ENCODE data around the gene SNU13. TPM values are rescaled to one million over a fixed set of nuclear protein-coding genes. Genes with fewer than 3 reads are reported as not detected.
"Not testable (repeated sequence)": the region's sequence is repeated elsewhere in the genome, so short reads cannot be mapped to it uniquely, and the experiment has no call there.

Gene SNU13
- total RNA-seq = 177 and 181 TPM in 2 replicates

DNA sequence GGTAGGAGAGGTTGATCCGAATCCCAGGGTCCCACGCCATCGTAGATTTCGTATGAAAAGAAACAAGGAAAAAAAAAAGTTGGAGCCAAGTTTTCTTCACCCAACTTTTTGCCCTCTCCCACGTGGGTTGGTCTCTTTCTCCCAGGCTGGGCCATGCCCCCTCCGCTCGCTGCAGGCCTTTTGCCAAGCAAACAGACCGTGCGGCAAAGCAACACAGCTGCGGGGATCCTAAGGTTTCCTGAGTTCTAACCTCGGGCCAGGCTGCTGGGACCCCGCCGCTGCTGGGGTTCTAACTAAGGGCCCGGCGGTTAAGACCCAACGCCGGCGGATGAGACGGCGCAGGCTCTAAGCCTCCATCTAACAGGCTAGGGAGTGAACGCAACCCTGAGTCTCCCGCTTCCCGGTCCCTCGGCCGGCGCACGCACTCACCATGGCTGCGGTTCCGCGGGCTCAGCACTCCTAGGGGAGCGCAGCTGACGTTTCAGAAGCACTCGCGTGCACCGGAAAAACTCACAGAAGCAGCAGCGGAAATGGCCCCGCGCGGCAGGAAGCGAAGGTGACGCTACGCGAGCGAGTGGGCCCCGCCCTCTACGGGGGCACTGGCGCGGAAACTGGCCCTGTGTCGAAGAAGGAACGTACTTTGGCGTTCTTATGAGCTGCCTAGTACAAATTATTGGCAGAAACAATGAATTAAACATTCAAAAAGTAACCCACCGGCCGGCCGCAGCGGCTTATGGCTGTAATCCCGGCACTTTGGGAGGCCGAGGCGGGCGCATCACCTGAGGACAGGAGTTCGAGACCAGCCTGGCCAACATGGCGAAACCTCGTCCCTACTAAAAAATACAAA lies at the start of gene SNU13:
TSS of gene SNU13 (minus strand) at position 503 of the 847 bp plus-strand sequence. CDS start at position 432, 71 bp downstream.
- intact Hi-C loops (cut with micrococcal nuclease) = loop anchor here (1.0 to 5.0 kb wide), 8 partner anchors 9 to 404 kb away; partner anchors contain the start of genes DESI1, NDUFA6, POLR3H and SREBF2

DNA sequence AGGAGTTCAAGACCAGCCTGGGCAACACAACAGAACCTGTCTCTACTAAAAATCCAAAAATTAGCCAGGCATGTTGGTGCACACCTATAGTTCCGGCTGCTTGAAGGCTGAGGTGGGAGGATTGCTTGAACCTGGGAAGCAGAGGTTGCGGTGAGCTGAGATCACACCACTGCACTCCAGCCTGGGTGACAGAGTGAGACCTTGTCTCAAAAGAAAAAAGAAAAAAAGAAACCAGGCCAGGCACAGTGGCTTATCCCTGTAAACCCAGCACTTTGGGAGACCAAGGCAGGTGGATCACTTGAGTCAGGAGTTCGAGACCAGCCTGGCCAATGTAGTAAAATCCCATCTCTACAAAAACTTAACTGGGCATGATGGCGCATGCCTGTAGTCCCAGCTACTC lies 44.6 kb upstream of the SNU13 start:
- intact Hi-C loops (cut with micrococcal nuclease) = not testable (repeated sequence)

DNA sequence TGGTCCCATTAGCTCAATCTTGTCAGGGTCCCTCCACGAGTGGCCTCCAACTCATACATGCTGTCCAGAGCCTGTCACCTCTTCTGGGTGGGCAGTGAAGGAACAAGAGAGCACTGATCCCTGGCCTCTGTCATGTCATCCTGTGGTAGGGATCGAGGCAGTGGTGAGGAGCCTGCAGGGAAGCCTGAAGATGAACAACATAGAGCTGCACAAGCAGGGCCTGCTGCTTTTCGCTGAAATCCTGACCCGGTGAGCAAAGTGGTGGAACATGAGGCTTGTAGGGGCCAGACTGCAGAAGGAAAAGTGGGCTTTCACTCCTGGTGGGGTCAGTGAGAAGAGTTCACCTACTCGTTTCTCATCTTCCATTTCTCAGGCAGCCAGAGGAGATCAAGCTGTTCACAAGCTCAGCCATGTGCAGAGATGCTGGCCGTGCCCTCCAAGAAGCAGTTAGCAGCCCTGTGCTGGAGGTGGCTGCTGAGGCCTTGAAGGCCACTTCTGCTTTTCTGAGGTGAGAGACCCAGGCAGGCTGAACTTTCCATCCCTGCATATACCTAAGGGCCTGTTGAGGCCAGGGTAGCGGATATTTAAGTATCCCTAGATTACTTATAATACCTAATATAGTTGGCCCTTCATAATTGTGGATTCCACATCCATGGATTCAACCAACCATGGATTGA lies 43.6 kb upstream of the SNU13 start:
- intact Hi-C loops (cut with micrococcal nuclease) = no loop called here

DNA sequence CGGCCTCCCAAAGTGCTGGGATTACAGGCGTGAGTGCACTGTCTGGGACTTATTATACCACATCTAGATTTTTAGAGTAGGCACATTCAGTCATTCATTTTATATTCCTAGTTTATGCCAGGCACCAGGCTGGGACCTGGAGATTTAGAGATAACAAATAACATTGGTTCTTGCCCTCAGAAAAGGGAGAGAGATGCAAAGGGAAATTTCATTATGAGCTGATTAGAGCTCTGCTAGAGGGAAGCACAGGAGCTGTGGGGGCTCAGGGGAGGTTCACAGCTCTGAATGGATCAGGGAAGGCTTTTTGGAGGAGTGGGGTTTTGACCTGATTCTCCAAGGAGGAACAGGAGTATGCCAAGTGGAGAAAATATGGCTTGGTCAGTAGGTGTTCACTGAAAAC lies 42.9 kb upstream of the SNU13 start:
- intact Hi-C loops (cut with micrococcal nuclease) = no loop called here

DNA sequence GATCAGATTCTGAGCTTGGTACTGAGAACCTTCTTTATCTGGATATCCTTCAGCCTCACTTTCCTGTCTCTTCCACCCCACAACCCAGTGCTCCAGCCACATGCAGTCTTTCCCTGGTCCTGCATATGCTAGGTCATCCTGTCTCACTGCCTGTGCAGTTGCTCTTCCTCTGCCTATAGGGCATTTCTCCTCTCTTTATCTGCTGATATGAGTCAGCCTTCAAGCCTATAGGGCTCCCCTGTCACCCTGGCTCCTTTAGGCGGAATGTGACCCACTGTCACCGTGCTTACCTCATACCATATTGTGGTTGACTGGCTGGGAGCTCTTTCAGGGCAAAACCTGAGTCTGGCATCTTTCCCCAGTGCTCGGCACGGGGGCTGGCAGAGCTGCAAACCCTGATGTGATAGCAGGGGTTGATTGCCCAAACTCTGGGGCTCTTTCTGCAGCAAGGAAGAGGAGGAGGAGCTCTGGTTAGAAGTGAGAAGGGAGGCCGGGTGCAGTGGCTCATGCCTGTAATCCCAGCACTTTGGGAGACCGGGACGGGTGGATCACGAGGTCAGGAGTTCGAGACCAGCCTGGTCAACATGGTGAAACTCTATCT lies 36.9 kb upstream of the SNU13 start:
- intact Hi-C loops (cut with micrococcal nuclease) = no loop called here

DNA sequence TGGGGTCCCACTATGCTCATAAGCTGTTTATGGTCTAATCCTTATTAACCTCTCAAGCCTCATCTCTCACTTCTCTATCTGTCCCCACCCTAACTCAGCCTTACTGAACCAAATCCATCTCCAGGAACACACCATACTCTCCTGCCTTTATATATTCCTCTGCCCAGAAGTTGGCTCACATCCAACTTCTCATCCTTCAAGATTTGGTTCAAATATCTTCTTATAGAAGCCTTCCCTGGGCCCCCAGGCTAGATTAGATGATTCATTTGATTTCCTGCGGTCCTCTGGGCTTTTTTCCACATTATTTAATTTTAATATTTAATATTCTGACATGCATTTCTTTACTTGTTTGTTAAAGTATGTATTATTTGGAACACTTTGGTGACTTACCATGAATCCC lies 33.8 kb upstream of the SNU13 start:
- intact Hi-C loops (cut with micrococcal nuclease) = no loop called here

DNA sequence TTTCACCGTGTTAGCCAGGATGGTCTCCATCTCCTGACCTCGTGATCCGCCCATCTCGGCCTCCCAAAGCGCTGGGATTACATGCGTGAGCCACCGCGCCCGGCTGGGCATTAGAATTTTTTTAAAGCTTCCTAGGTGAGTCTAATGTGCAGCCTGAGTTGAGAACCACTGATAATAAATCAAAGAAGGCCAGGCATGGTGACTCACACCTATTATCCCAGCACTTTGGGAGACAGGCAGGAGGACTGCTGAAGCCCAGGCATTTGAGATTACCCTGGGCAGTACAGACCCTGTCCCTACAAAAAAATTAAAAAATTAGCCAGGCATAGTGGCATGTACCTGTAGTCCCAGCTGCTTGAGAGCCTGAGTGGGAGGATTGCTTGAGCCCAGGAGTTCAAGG lies 24.3 kb upstream of the SNU13 start:
- intact Hi-C loops (cut with micrococcal nuclease) = no loop called here

DNA sequence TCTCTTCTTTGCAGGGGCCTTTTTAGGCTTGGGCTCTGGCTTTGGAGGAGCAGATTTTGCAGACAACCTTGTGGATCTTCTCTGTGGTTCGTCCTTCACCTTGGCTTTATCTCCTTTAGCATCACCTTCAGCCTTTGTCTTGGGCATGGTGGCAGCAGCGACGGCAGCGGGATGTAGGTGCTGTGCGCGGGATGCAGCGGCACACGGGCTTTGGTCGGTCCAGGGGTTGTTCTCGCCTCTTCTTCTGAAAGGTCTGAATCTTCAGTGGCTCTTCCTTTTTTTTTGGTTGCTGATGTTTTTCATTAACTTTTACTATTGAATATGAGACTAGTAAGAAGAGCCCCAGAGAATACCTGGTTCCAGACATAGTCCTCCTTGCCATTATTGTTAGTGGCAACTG lies 20.7 kb upstream of the SNU13 start:
- intact Hi-C loops (cut with micrococcal nuclease) = no loop called here

DNA sequence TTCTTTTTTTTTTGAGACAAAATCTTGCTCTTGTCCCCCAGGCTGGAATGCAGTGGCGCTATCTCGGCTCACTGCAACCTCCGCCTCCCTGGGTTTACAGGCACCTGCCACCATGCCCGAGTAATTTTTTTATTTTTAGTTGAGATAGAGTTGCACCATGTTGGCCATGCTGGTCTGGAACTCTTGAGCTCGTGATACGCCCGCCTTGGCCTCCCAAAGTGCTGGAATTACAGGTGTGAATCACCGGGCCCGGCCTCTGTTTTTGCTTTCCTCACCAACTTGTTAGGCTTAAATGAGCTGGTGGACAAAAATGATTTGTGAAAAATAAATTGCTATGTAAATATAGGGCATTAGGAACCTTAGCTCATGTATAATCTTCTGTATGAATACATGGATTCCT lies 14.1 kb upstream of the SNU13 start:
- intact Hi-C loops (cut with micrococcal nuclease) = no loop called here

DNA sequence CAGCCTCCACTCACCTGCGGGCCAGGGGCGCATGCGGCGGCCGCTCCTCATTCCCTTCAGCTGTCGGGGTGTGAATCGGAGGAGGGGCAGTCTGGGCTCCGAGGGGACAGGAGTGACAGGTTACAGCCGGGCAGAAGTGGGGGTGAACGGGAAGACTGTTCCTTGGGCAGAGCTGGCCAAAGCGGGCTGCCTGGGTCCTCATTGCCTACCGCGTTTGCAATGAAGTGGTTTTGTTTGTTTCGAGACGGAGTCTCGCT lies 11.4 kb upstream of the SNU13 start:
- intact Hi-C loops (cut with micrococcal nuclease) = no loop called here

DNA sequence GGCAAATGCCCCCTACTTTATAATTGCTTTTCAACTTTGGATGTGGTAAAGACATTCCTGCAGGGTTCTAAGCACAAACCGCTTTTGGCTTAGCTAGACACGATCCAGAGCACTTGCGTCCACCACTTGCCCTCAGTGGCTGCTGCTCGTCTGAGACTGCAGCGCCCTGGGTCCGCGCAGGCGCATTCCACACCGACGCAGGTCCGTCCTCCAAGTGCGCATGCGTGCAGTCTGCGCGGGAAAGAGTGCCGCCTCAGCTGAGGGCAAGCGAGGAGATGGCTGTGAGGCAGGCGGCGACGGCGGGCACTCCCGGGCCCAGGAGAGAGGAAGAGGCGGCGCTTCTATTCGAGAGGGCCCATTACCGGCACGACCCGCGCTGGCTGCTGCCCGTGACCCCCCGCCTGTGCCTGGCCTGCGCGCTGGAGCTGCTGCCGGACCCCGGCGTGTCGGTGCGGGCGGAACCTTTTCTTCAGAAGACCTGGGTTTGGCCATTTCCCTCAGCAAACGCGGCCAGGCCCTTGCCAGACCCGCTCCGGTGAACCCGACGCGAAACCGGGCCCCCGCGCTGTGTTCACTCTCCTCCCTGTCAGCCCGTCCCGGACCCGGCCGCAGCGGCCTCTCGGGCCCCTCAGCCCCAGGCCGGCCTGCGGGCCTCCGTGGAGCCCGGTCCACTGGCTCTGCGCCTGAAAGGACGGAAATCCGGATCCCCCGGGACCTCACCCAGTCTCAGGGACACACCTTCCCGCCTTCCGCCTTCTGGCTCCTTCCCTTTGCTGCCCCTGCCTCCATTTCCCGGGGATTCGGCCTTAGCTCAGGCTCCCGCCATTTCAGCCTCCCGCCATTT lies 10.8 kb upstream of the SNU13 start, which contains the start of gene MEI1:
TSS of gene MEI1 (plus strand) at position 240 of the 844 bp plus-strand sequence. CDS start at position 276, 36 bp downstream.
- intact Hi-C loops (cut with micrococcal nuclease) = loop anchor here (5.0 kb wide), 2 partner anchors 373 to 738 kb away; partner anchors contain the start of genes NAGA and PHETA2

DNA sequence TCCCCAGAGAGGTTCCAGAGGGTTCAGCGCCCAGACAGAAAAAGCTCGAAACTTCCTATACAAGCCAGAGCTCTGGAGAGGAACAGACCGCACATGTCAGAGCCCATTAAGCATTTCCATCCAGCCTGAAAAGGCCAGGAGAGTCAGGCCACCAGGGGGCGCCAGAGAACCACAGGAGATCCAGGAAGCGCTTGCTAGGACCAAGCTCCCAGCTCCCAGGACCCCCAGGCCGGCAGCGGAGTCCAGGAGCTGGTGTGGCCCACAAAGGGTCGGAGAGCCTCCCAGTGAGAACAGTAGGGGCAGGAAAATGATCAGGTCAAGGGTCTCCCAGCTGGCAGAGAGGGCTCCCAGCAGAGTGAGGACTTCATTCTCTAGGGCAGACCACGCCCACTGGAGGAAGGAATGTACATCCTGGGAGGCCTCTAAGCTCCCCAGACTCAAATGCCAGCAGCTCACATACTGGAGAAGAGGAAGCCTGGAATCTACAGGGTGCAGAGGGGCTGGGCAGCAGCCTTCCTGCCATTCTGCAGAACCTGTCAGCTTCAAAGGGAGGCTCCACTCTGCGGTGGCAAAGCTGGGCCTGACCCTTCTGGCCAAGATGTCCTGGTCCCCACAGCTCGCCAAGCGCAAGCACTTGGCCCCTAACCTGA lies 8.6 kb upstream of the SNU13 start:
- intact Hi-C loops (cut with micrococcal nuclease) = loop anchor here (1.0 to 5.0 kb wide), 9 partner anchors 9 to 740 kb away; partner anchors contain the start of genes CCDC134, NAGA, PHETA2 and SNU13

DNA sequence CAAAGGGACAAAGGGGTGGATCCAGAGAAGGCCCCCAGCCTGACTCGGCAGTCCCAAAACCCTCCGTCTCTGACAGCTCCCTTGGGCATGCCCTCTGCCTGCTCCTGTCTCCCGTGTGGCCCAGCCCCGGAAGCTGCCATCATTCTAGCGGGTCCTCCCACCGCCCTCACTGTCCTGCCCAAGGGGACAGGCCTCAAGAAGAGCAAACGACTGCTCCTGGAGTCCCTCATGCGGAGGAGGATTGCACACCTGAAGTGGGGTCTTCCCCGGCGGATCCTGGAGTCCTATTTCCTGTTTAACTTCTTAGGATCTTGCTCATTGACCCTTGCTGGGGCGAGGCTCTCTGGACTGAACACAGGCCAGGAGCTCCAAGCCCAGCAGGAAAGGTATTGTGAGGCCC lies 8.0 kb upstream of the SNU13 start:
- intact Hi-C loops (cut with micrococcal nuclease) = loop anchor here (1.0 to 5.0 kb wide), 9 partner anchors 8 to 741 kb away; partner anchors contain the start of genes CCDC134, NAGA, PHETA2 and SNU13

DNA sequence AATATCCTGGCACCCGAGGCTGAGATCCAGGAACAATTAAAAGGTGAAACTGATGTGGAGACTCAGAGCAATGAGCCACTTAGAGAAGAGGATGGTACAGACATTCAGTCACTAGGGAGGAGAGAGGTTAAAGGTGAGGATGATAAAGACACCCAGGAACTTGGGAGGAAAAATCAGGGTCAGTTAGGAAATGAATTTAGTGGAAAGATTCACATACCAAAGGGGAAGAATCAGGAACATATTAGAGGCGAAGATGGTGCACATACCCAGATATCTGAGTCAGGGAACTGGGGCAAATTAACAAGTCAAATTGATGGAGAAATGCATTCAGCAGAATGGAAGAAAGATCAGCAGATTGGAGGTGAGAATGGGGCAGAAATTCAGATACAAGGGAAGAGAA lies 6.5 kb upstream of the SNU13 start:
- intact Hi-C loops (cut with micrococcal nuclease) = loop anchor here (5.0 kb wide), 2 partner anchors 377 to 742 kb away; partner anchors contain the start of genes NAGA and PHETA2

DNA sequence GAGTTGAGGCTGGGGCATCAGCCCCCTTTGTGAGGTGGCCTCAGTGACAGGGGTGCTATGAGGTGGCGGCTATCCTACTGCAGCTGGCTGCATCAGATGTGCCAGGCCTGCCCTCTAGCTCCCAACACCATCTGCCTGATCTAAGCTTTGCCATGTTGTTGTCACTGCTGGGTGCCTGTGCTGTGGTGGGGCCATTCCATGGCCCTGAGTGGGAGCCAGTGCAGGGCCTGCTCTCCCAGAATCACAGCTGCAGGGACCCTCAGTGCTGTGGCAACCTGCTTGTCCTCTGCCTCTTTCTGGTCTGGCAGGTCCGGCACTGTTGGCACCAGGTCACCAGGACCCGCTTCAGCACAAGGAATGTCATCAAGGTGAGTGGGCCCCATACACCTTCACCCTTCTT lies 1.8 kb upstream of the SNU13 start:
- intact Hi-C loops (cut with micrococcal nuclease) = no loop called here

DNA sequence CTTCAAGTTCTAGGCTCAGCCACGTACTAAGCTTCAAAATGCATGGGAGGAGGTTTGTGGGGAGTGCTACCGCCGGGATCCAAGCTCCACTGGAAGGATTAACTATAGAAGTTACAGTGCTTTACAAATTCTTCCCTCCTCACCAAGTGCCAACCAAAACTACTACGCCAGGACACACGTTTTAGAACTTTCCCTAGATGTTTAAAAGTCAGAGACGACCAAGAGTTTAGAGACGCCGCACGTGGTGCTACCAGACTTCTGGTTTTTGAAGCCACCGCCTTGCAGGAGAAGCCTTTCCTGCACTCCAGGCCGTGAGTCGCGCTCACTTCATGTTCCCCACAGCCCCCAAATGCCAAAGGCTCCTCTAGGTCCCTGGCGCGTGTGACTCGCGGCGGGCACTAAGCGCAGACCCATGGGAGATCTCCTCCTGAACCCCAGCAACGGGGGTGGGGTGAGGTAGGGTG lies 734 bp downstream of the SNU13 start:
- intact Hi-C loops (cut with micrococcal nuclease) = loop anchor here (1.0 to 5.0 kb wide), 8 partner anchors 9 to 404 kb away; partner anchors contain the start of genes DESI1, NDUFA6, POLR3H and SREBF2

DNA sequence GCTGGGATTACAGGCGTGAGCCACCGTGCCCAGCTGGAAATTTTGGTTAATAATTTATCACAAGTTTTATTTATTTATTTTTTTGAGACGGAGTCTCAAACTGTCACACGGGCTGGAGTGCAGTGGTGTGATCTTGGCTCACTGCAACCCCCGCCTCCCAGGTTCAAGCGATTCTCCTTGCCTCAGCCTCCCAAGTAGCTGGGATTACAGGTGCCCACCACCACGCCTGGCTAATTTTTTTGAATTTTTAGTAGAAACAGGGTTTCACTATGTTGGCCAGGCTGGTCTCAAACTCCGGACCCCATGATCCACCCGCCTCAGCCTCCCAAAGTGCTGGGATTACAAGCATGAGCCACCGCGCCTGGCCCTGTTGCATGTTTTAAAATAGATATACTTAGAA lies 1.8 kb downstream of the SNU13 start:
- intact Hi-C loops (cut with micrococcal nuclease) = loop anchor here (5.0 kb wide), 1 partner anchor 405 kb away; the partner anchor contains the start of gene NDUFA6

DNA sequence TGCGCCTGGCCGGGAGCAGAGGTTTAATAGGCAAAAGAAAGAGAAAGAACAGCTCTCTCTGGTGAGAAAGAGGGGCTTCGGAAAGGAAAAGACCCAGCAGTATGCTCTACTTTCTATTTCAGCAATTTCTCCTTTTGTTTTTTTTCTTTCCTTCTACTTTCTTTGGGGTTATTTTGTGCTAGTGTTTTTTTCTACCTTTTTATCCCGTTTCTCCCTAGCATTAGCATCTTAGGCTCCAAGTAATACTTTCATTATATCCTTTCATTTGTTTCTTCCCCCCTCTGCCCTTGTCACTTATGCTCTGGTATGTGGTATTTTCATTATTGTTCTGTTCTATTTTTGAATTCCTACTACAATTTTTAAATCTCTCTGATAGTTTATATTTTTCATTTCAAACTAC lies 4.5 kb downstream of the SNU13 start:
- intact Hi-C loops (cut with micrococcal nuclease) = no loop called here

DNA sequence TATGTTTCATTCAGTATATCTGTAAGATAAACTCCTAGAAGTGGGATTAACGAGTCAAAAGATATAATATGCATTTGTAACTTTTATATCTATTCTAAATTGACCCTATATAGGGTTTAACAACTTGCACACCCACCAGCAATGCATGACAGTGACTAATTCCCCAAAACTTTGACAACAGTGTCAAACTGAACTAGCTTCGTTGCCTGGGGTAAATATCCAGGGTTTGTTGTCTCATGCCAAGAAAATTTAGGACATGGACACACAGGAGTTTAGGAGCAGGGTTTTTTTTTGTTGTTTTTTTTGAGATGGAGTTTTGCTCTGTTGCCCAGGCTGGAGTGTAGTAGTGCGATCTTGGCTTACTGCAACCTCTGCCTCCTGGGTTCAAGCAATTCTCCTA lies 5.1 kb downstream of the SNU13 start:
- intact Hi-C loops (cut with micrococcal nuclease) = no loop called here

DNA sequence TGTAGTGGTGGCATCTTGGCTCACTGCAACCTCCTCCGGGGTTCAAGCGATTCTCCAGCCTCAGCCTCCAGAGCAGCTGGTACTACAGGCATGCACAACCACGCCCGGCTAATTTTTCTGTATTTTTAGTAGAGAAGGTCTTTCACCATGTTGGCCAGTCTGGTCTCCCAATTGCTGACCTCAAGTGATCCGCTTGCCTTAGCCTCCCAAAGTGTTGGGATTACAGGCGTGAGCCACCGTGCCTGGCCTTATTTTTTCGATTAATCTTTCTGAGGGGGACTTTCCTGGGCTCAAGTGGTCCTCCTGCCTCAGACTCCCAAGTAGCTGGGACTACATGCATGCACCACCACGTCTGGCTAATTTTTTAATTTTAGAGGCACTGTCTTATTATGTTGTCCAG lies 5.6 kb downstream of the SNU13 start:
- intact Hi-C loops (cut with micrococcal nuclease) = no loop called here
